BJ (cell line): ENCODE data around the gene MRGPRG. TPM values are rescaled to one million over a fixed set of nuclear protein-coding genes. Genes with fewer than 3 reads are reported as not detected.

Experiments used
- CTCF ChIA-PET: fragments of 350-600 bp; formaldehyde crosslinking; extraction: SDS; loops from one replicate; lab custom pipeline; 2021; ENCODE audit warnings: antibody characterized with exemption, inconsistent platforms; lab: Yijun Ruan, JAX
- POLR2A ChIA-PET: fragments of 300-600 bp; sonication (Branson Sonifier 250); formaldehyde crosslinking; extraction: SDS; loops from one replicate; lab custom pipeline; 2021; ENCODE audit warnings: antibody characterized with exemption; lab: Charles Lee
- DNase-seq: peaks from one replicate; pipeline ENCODE4 v3.0.0-alpha.2; 2011; ENCODE audit warnings: low read depth
- H3K27me3 ChIP-seq: 2 replicates; pipeline ENCODE4 v1.6.0; 2011; ENCODE audit warnings: low read length; ENCODE audit not compliant: control insufficient read depth, insufficient read depth
- H3K36me3 ChIP-seq: 2 replicates; pipeline ENCODE4 v1.5.1; 2011; ENCODE audit warnings: low read length; ENCODE audit not compliant: control insufficient read depth, insufficient read depth
- H3K4me3 ChIP-seq: 2 replicates; pipeline ENCODE4 v1.5.1; 2011; ENCODE audit warnings: low read depth, mild to moderate bottlenecking, control low read depth, low read length
- CTCF ChIP-seq: IDR thresholded peaks from 2 replicates; pipeline ENCODE4 v1.5.1; 2011; ENCODE audit warnings: low read depth, mild to moderate bottlenecking, control low read depth, inconsistent platforms, low read length, moderate library complexity; ENCODE audit not compliant: insufficient read depth
- polyA plus RNA-seq: library from polyadenylated mRNA; depleted of rRNA; stranded (reverse); fragments of >200 nt; gene quantifications from 2 replicates; pipeline ENCODE4 v1.2.3, GENCODE V29; 2011

Gene MRGPRG
- polyA plus RNA-seq, 1 experiment: not detected

- CTCF ChIA-PET: interaction anchor here (1.0 to 3.6 kb wide), 2 partner anchors 10 to 13 kb away, joined by 3 to 14 read pairs; no protein-coding TSS in a partner anchor
- POLR2A ChIA-PET: no interaction called here
- no peak for DNase-seq
- no peaks in the 10 kb centered on the region for H3K36me3 ChIP-seq
- TF ChIP-seq CTCF: no peak
- H3K4me3 ChIP-seq: no peak overlapping the region
- peaks cover 17% of the 10 kb centered on the region for H3K27me3 ChIP-seq
Measured at GRCh38 chr11:3226846-3227567, 8.4 kb upstream of the MRGPRG start.

GRCh38 chr11:3225826-3226750 lies 7.5 kb upstream of the MRGPRG start:
- no peak overlapping the region for H3K4me3 ChIP-seq
- POLR2A ChIA-PET: no interaction called here
- peaks cover 16% of the 10 kb centered on the region for H3K27me3 ChIP-seq
- no peak for TF ChIP-seq CTCF
- DNase-seq: no peak
- CTCF ChIA-PET: interaction anchor here (1.0 to 3.6 kb wide), 3 partner anchors 9 to 134 kb away, joined by 3 to 14 read pairs (median 9); no protein-coding TSS in a partner anchor
- H3K36me3 ChIP-seq: no peaks in the 10 kb centered on the region

- no peak overlapping the region for H3K4me3 ChIP-seq
- no peak for DNase-seq
- POLR2A ChIA-PET: no interaction called here
- peaks cover 15% of the 10 kb centered on the region for H3K27me3 ChIP-seq
- CTCF ChIA-PET: interaction anchor here (1.0 to 3.6 kb wide), 3 partner anchors 9 to 134 kb away, joined by 3 to 14 read pairs (median 9); no protein-coding TSS in a partner anchor
- H3K36me3 ChIP-seq: no peaks in the 10 kb centered on the region
- TF ChIP-seq CTCF: no peak
Measured at GRCh38 chr11:3225159-3225758, 6.6 kb upstream of the MRGPRG start.

- CTCF ChIA-PET: interaction anchor here (1.0 to 3.6 kb wide), 9 partner anchors 8 to 190 kb away, joined by 3 to 14 read pairs (median 4); no protein-coding TSS in a partner anchor
- POLR2A ChIA-PET: no interaction called here
- Histone ChIP-seq H3K36me3 (no peaks in the 10 kb centered on the region), H3K27me3 (peaks cover 17% of the 10 kb centered on the region), H3K4me3 (no peak overlapping the region)
- TF ChIP-seq CTCF: no peak
- no peak for DNase-seq
Measured at GRCh38 chr11:3224401-3225057, 5.9 kb upstream of the MRGPRG start.
